ENCODE data around the gene EPC2. TPM values are rescaled to one million over a fixed set of nuclear protein-coding genes. Genes with fewer than 3 reads are reported as not detected.

Gene EPC2
- total RNA-seq, 1 donor from 2014 or later, result 39.3 TPM

DNA sequence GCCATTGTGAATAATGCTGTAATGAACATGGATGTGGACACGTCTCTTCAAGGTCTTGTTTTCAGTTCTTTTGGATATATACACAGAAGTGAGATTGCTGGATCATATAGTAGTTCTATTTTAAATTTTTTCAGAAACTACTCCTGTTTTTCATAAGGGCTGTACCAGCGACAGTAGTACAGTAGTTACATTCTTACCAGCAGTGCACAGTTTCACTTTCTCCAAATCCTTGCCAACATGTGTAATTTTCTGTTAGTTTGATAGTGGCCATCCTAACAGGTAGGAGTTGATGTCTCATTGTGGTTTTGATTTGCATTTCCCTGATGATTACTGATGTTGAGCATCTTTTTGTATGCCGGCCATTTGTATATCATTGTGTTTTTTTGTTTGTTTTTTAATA lies 81.7 kb downstream of the EPC2 start:
- H3K36me3 ChIP-seq, result no peaks in the 10 kb centered on the region
- H3K9me3 ChIP-seq (ENCODE audit: low read depth), result no peaks in the 10 kb centered on the region
- Mint-ChIP-seq H3K4me1 (no peaks in the 10 kb centered on the region), H3K9me3 (peaks cover 28% of the 10 kb centered on the region), H3K4me3 (no peak overlapping the region), H3K27me3 (ENCODE audit: insufficient read depth, low read depth) (no peaks in the 10 kb centered on the region), H3K36me3 (peaks cover 39% of the 10 kb centered on the region), H3K27ac (no peak overlapping the region)
- peaks cover 38% of the 10 kb centered on the region for H4K20me1 ChIP-seq (ENCODE audit: low read depth)
- no peak overlapping the region for H2AFZ ChIP-seq (replicated peaks)
- no peak for TF ChIP-seq EZH2phosphoT487 (IDR thresholded peaks at IDR 0.05)
- H3K27me3 ChIP-seq, result no peaks in the 10 kb centered on the region
- no peak for DNase-seq (ENCODE audit: low spot score)
- no peak overlapping the region for H3K9ac ChIP-seq
- no peak overlapping the region for H3K4me2 ChIP-seq
- no peak overlapping the region for H3K4me3 ChIP-seq
- H3K4me1 ChIP-seq, result peaks cover 21% of the 10 kb centered on the region
- peaks cover 97% of the 10 kb centered on the region for H3K79me2 ChIP-seq (ENCODE audit: low read depth)
- H3K27ac ChIP-seq, result no peak overlapping the region
- peaks cover 5% of the 10 kb centered on the region for H3F3A ChIP-seq (ENCODE audit: low read depth)

DNA sequence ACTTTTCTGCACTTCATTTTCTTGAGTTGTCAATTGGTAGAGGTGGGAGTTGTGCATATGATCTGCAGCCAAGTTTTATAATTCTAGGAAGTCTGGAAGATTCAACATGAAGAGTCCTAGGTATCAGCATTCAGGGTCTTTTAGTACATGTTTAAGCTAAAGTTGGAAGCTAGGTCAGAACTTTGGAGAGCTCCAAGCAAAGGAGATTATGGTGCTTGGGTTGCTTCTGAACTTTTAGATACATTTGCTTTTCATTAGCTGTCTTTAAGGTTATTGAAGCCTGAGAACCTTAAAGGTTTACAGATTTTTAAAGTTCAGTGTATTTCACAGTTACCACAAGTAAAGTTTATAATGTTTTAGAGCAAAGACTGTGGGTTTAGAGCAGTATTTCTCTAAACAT lies 85.5 kb downstream of the EPC2 start:
- no peak for DNase-seq (ENCODE audit: low spot score)
- no peak overlapping the region for H3K4me3 Mint-ChIP-seq
- Histone ChIP-seq H3K27ac (no peak overlapping the region), H3K4me1 (no peaks in the 10 kb centered on the region), H3K9me3 (ENCODE audit: low read depth) (no peaks in the 10 kb centered on the region), H4K20me1 (ENCODE audit: low read depth) (peaks cover 29% of the 10 kb centered on the region), H3K27me3 (no peaks in the 10 kb centered on the region), H3K4me3 (no peak overlapping the region), H3K9ac (no peak overlapping the region), H3K4me2 (no peak overlapping the region), H3K79me2 (ENCODE audit: low read depth) (peaks cover 96% of the 10 kb centered on the region), H3F3A (ENCODE audit: low read depth) (no peaks in the 10 kb centered on the region), H2AFZ (replicated peaks) (no peak overlapping the region), H3K36me3 (no peaks in the 10 kb centered on the region)
- H3K27me3 Mint-ChIP-seq (ENCODE audit: insufficient read depth, low read depth), result no peaks in the 10 kb centered on the region
- no peak for TF ChIP-seq EZH2 (IDR thresholded peaks at IDR 0.05)
- TF ChIP-seq, protein P1, sequence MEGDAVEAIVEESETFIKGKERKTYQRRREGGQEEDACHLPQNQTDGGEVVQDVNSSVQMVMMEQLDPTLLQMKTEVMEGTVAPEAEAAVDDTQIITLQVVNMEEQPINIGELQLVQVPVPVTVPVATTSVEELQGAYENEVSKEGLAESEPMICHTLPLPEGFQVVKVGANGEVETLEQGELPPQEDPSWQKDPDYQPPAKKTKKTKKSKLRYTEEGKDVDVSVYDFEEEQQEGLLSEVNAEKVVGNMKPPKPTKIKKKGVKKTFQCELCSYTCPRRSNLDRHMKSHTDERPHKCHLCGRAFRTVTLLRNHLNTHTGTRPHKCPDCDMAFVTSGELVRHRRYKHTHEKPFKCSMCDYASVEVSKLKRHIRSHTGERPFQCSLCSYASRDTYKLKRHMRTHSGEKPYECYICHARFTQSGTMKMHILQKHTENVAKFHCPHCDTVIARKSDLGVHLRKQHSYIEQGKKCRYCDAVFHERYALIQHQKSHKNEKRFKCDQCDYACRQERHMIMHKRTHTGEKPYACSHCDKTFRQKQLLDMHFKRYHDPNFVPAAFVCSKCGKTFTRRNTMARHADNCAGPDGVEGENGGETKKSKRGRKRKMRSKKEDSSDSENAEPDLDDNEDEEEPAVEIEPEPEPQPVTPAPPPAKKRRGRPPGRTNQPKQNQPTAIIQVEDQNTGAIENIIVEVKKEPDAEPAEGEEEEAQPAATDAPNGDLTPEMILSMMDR (IDR thresholded peaks at IDR 0.05), result no peak
- H3K4me1 Mint-ChIP-seq, result no peaks in the 10 kb centered on the region
- no peak overlapping the region for H3K27ac Mint-ChIP-seq
- H3K9me3 Mint-ChIP-seq, result peaks cover 25% of the 10 kb centered on the region
- H3K36me3 Mint-ChIP-seq, result peaks cover 27% of the 10 kb centered on the region

DNA sequence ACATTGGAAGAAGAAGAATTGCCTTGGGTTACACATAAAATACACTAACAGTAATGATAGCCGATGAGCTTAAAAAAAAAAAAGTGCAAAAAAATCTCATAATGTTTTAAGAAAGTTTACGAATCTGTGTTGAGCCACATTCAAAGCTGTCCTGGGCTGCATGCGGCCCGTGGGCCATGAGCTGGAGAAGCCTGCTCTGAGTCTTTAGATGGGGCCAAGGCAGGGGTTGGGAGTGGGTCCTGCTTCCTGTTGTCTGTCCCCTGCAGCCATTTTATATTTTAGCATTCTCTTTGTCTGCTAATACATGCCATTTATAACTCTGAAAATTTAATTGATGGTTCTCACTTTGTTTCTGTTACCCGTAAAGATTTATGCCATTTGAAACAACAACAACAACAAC lies 93.2 kb downstream of the EPC2 start:
- no peak for DNase-seq (ENCODE audit: low spot score)
- Histone ChIP-seq H3K4me1 (no peaks in the 10 kb centered on the region), H3F3A (ENCODE audit: low read depth) (no peaks in the 10 kb centered on the region), H3K79me2 (ENCODE audit: low read depth) (peaks cover 81% of the 10 kb centered on the region), H3K27ac (no peak overlapping the region), H4K20me1 (ENCODE audit: low read depth) (peaks cover 13% of the 10 kb centered on the region), H3K9me3 (ENCODE audit: low read depth) (no peaks in the 10 kb centered on the region), H3K4me2 (no peak overlapping the region), H3K9ac (no peak overlapping the region), H2AFZ (replicated peaks) (no peak overlapping the region), H3K4me3 (no peak overlapping the region), H3K36me3 (no peaks in the 10 kb centered on the region), H3K27me3 (no peaks in the 10 kb centered on the region)
- peak overlapping the region; percentile 59 for H3K27ac Mint-ChIP-seq
- no peaks in the 10 kb centered on the region for H3K4me1 Mint-ChIP-seq
- peaks cover 1% of the 10 kb centered on the region for H3K36me3 Mint-ChIP-seq
- TF ChIP-seq, protein P1 (IDR thresholded peaks at IDR 0.05), result no peak
- TF ChIP-seq EZH2phosphoT487 (IDR thresholded peaks at IDR 0.05) (no peak), EZH2 (IDR thresholded peaks at IDR 0.05) (no peak)
- no peaks in the 10 kb centered on the region for H3K27me3 Mint-ChIP-seq (ENCODE audit: insufficient read depth, low read depth)
- no peaks in the 10 kb centered on the region for H3K9me3 Mint-ChIP-seq
- no peak overlapping the region for H3K4me3 Mint-ChIP-seq

GRCh38 chr2:148739454-148740105 lies 95.0 kb downstream of the EPC2 start:
- Histone ChIP-seq H3K36me3 (no peaks in the 10 kb centered on the region), H3F3A (ENCODE audit: low read depth) (peaks cover 6% of the 10 kb centered on the region), H3K9ac (no peak overlapping the region), H3K79me2 (ENCODE audit: low read depth) (peaks cover 80% of the 10 kb centered on the region), H3K27ac (no peak overlapping the region), H2AFZ (replicated peaks) (no peak overlapping the region), H3K4me2 (no peak overlapping the region), H3K4me3 (no peak overlapping the region), H4K20me1 (ENCODE audit: low read depth) (peaks cover 10% of the 10 kb centered on the region), H3K27me3 (no peaks in the 10 kb centered on the region), H3K4me1 (no peaks in the 10 kb centered on the region), H3K9me3 (ENCODE audit: low read depth) (no peaks in the 10 kb centered on the region)
- no peak for DNase-seq (ENCODE audit: low spot score)
- H3K4me1 Mint-ChIP-seq, result no peaks in the 10 kb centered on the region
- no peaks in the 10 kb centered on the region for H3K27me3 Mint-ChIP-seq (ENCODE audit: insufficient read depth, low read depth)
- H3K4me3 Mint-ChIP-seq, result no peak overlapping the region
- no peaks in the 10 kb centered on the region for H3K9me3 Mint-ChIP-seq
- H3K36me3 Mint-ChIP-seq, result peaks cover 1% of the 10 kb centered on the region
- H3K27ac Mint-ChIP-seq, result no peak overlapping the region
- TF ChIP-seq EZH2 (IDR thresholded peaks at IDR 0.05) (no peak), EZH2phosphoT487 (IDR thresholded peaks at IDR 0.05) (no peak)
- TF ChIP-seq, protein P1 (IDR thresholded peaks at IDR 0.05), result no peak
